IMR-90 (cell line): ENCODE data around the gene PTPN22. TPM values are rescaled to one million over a fixed set of nuclear protein-coding genes. Genes with fewer than 3 reads are reported as not detected.
A peak's percentile ranks its signal among the peaks of the same experiment; 100 is the strongest.

Experiments used
- ATAC-seq: fragments of 200-7000 bp; cut with Tn5 transposase; 2 replicates; pipeline ENCODE4 v1.9.1; 2020; ENCODE audit warnings: low read depth, mild to moderate bottlenecking, moderate library complexity
- BruUV-seq: library from RNA; stranded (reverse); fragments of 400-500 nt; replicated peaks from 2 replicates; lab custom pipeline; 2021; lab: Mats Ljungman, UMichigan
- CTCF ChIA-PET: fragments of 300-600 bp; formaldehyde crosslinking; extraction: SDS; loops from one replicate; lab custom pipeline; 2021; ENCODE audit warnings: antibody characterized with exemption; lab: Yijun Ruan, JAX
- POLR2A ChIA-PET: fragments of 300-600 bp; sonication (Branson Sonifier 250); formaldehyde crosslinking; loops from one replicate; lab custom pipeline; 2022; ENCODE audit warnings: antibody characterized with exemption; ENCODE audit not compliant: unreplicated experiment; lab: Charles Lee
- DNase-seq: peaks from one replicate; pipeline ENCODE4 v3.0.0; 2013
- H2AFZ ChIP-seq: replicated peaks from 2 replicates; pipeline ENCODE3; 2013; ENCODE audit warnings: low read length, mild to moderate bottlenecking; ENCODE audit not compliant: poor library complexity
- H2AK5ac ChIP-seq: 2 replicates; pipeline ENCODE4 v1.6.1; 2013; ENCODE audit warnings: low read depth, low read length, inconsistent platforms
- H2AK9ac ChIP-seq: replicated peaks from 2 replicates; pipeline ENCODE3; 2013; ENCODE audit warnings: mild to moderate bottlenecking, low read depth, low read length, moderate library complexity; ENCODE audit not compliant: poor library complexity
- H2BK120ac ChIP-seq: 2 replicates; pipeline ENCODE4 v1.6.1; 2013; ENCODE audit warnings: low read depth, low read length, inconsistent platforms
- H2BK15ac ChIP-seq: 3 replicates; pipeline ENCODE4 v1.6.1; 2013; ENCODE audit warnings: low read depth, low read length, inconsistent platforms
- H2BK20ac ChIP-seq: 2 replicates; pipeline ENCODE4 v1.6.1; 2013; ENCODE audit warnings: low read depth, mild to moderate bottlenecking, inconsistent platforms, low read length, moderate library complexity
- H2BK5ac ChIP-seq: 2 replicates; pipeline ENCODE4 v1.6.1; 2013; ENCODE audit warnings: mild to moderate bottlenecking, low read depth, low read length, inconsistent platforms; ENCODE audit not compliant: poor library complexity, severe bottlenecking
- H3K14ac ChIP-seq: replicated peaks from 2 replicates; pipeline ENCODE4 v1.6.1; 2013; ENCODE audit warnings: low read depth, low read length, inconsistent platforms
- H3K18ac ChIP-seq: 2 replicates; pipeline ENCODE4 v1.6.1; 2013; ENCODE audit warnings: low read depth, low read length, control low read depth
- H3K23ac ChIP-seq: 2 replicates; pipeline ENCODE4 v1.6.1; 2013; ENCODE audit warnings: low read depth, low read length, inconsistent platforms
- H3K27ac ChIP-seq: 2 replicates; pipeline ENCODE4 v1.5.1; 2013; ENCODE audit warnings: mild to moderate bottlenecking, control low read depth, low read length; ENCODE audit not compliant: insufficient read depth
- H3K27me3 ChIP-seq: 2 replicates; pipeline ENCODE4 v1.6.1; 2013; ENCODE audit warnings: low read length; ENCODE audit not compliant: control insufficient read depth, insufficient read depth
- H3K36me3 ChIP-seq: 2 replicates; pipeline ENCODE4 v1.6.1; 2013; ENCODE audit warnings: low read length, mixed read lengths; ENCODE audit not compliant: control insufficient read depth, insufficient read depth
- H3K4ac ChIP-seq: 2 replicates; pipeline ENCODE4 v1.6.1; 2013; ENCODE audit warnings: low read depth, low read length, inconsistent platforms
- H3K4me1 ChIP-seq: 2 replicates; pipeline ENCODE4 v1.6.1; 2013; ENCODE audit warnings: low read length, mixed read lengths; ENCODE audit not compliant: control insufficient read depth, insufficient read depth
- H3K4me2 ChIP-seq: 2 replicates; pipeline ENCODE4 v1.6.1; 2013; ENCODE audit warnings: low read depth, mild to moderate bottlenecking, control low read depth, low read length, moderate library complexity
- H3K4me3 ChIP-seq: 2 replicates; pipeline ENCODE4 v1.5.1; 2013; ENCODE audit warnings: low read depth, mild to moderate bottlenecking, control low read depth, low read length, moderate library complexity; ENCODE audit not compliant: insufficient read depth
- H3K56ac ChIP-seq: 2 replicates; pipeline ENCODE4 v1.6.1; 2013; ENCODE audit warnings: low read length, inconsistent platforms; ENCODE audit not compliant: insufficient read depth; ENCODE audit errors: extremely low read depth
- H3K79me1 ChIP-seq, 2 experiments: 2 replicates each; pipeline ENCODE4 v1.6.1; 2013; ENCODE audit warnings: low read length in 2 of 2, inconsistent platforms in 1 of 2, low read depth in 1 of 2
- H3K9ac ChIP-seq: 2 replicates; pipeline ENCODE4 v1.6.1; 2013; ENCODE audit warnings: low read depth, low read length, control low read depth
- H3K9me1 ChIP-seq: 2 replicates; pipeline ENCODE4 v1.6.1; 2013; ENCODE audit warnings: low read length, inconsistent platforms; ENCODE audit not compliant: insufficient read depth
- H3K9me3 ChIP-seq: 2 replicates; pipeline ENCODE4 v1.6.1; 2013; ENCODE audit warnings: low read length; ENCODE audit not compliant: control insufficient read depth, insufficient read depth
- H4K20me1 ChIP-seq: 2 replicates; pipeline ENCODE4 v1.6.1; 2013; ENCODE audit warnings: low read length, inconsistent platforms; ENCODE audit not compliant: insufficient read depth
- H4K5ac ChIP-seq: 2 replicates; pipeline ENCODE4 v1.6.1; 2013; ENCODE audit warnings: mild to moderate bottlenecking, low read depth, low read length, control low read depth
- H4K8ac ChIP-seq, 2 experiments: 2 replicates each; pipeline ENCODE4 v1.6.1; 2013; ENCODE audit warnings: low read depth in 2 of 2, low read length in 2 of 2, control low read depth in 1 of 2, inconsistent platforms in 1 of 2
- H4K91ac ChIP-seq: 2 replicates; pipeline ENCODE4 v1.6.1; 2013; ENCODE audit warnings: low read depth, low read length, inconsistent platforms; ENCODE audit not compliant: insufficient read depth
- FOS ChIP-seq: fragments of 150-350 bp; IDR thresholded peaks from 2 replicates; pipeline ENCODE4 v1.6.1; 2016; ENCODE audit warnings: low read depth, low read length
- MAFK ChIP-seq: IDR thresholded peaks from 2 replicates; pipeline ENCODE4 v1.6.1; 2012; ENCODE audit warnings: low read depth, low read length, improper control_type of control experiment
- WGBS, 2 experiments: methylation state at CpG; one replicate each; pipeline versions ENCODE4 v1.1.5 to v1.1.7; 2013; ENCODE audit warnings: missing lambda C conversion rate in 2 of 2; ENCODE audit not compliant: insufficient read length in 1 of 2; ENCODE audit errors: extremely low coverage in 2 of 2; 5-methylcytosine and 5-hydroxymethylcytosine counted together
- dilution Hi-C: fragments of 300-500 bp; cut with HindIII; formaldehyde crosslinking; loops from one replicate; pipeline ENCODE4 v1.14.3; 2018; ENCODE audit warnings: low sequenced_read_pairs; ENCODE audit not compliant: unreplicated experiment
- in situ Hi-C: fragments of 300-500 bp; cut with MboI; formaldehyde crosslinking; loops from 3 replicates; pipeline ENCODE4 v1.14.3; 2019; ENCODE audit warnings: low sequenced_read_pairs, inconsistent platforms, mixed read lengths
- intact Hi-C: fragments of 100-400 bp; cut with micrococcal nuclease; formaldehyde crosslinking; loops from 2 replicates; pipeline ENCODE4 v1.10.0; 2022
- polyA plus RNA-seq, 3 experiments: library from polyadenylated mRNA; depleted of rRNA; stranded (reverse); fragments of >200 nt; gene quantifications; 2 replicates each; pipeline ENCODE4 v1.2.3, GENCODE V29; 2012; ENCODE audit warnings: low replicate concordance in 1 of 3
- total RNA-seq: library from RNA; depleted of rRNA; stranded (reverse); fragments of >200 nt; gene quantifications from 2 replicates; pipeline ENCODE4 v1.2.3, GENCODE V29; 2012

The PTPN22 gene
- total and polyA plus RNA-seq, 2 of the 4 experiments (the other 2 are of a cell fraction) = 0.14 to 0.18 TPM

- intact Hi-C loops = no loop called here
- H2BK20ac ChIP-seq = no peak overlapping the region
- H2BK5ac ChIP-seq = no peak overlapping the region
- peaks cover 10% of the 10 kb centered on the region for H3K4me1 ChIP-seq
- H2BK15ac ChIP-seq = no peak overlapping the region
- no peak overlapping the region for H4K91ac ChIP-seq
- H3K4me2 ChIP-seq = no peak overlapping the region
- H2AFZ ChIP-seq = no peak overlapping the region
- no peak overlapping the region for H3K56ac ChIP-seq
- no peak overlapping the region for H3K9ac ChIP-seq
- H3K14ac ChIP-seq = no peak overlapping the region
- dilution Hi-C loops = no loop called here
- H3K9me3 ChIP-seq = no peaks in the 10 kb centered on the region
- H4K5ac ChIP-seq = no peak overlapping the region
- CTCF ChIA-PET = no interaction called here
- H3K4me3 ChIP-seq = no peak overlapping the region
- no peaks in the 10 kb centered on the region for H3K79me1 ChIP-seq
- POLR2A ChIA-PET = interaction anchor here (0.6 kb wide), 1 partner anchor 301 kb away, joined by 3 read pairs; no protein-coding TSS in a partner anchor
- ATAC-seq (no peak), DNase-seq (no peak)
- no peak overlapping the region for H3K27ac ChIP-seq
- H2BK120ac ChIP-seq = peak overlapping the region; percentile 93; the same call in 1 of the 2 replicates
- no TSS peak for BruUV-seq
- H3K4ac ChIP-seq = no peak overlapping the region
- H4K8ac ChIP-seq = no peak overlapping the region
- TF ChIP-seq MAFK (peak; percentile 88), FOS (no peak)
- H3K23ac ChIP-seq = no peak overlapping the region
- no peak overlapping the region for H2AK9ac ChIP-seq
- no peaks in the 10 kb centered on the region for H3K27me3 ChIP-seq
- no peaks in the 10 kb centered on the region for H3K9me1 ChIP-seq
- no peak overlapping the region for H2AK5ac ChIP-seq
- WGBS, 2 experiments = no CpG with 5 or more reads among the region's 1 CpG
- in situ Hi-C loops = loop anchor here (25.0 kb wide), 1 partner anchor 428 kb away; no protein-coding TSS in a partner anchor
- no peaks in the 10 kb centered on the region for H3K36me3 ChIP-seq
- no peak overlapping the region for H3K18ac ChIP-seq
- H4K20me1 ChIP-seq = no peaks in the 10 kb centered on the region
These were observed 12.5 kb downstream of the PTPN22 start for GRCh38 chr1:113858982-113859381.
